HG03575 (cell line): ENCODE measurements around the gene SLC2A5.
"Not testable (repeated sequence)": the region's sequence is repeated elsewhere in the genome, so short reads cannot be mapped to it uniquely, and the experiment has no call there.

Experiments used
- ATAC-seq: cut with Tn5 transposase; IDR thresholded peaks from one replicate; pipeline ENCODE4 v1.9.1; 2021; ENCODE audit not compliant: unreplicated experiment, insufficient number of reproducible peaks, low FRiP score; ENCODE audit errors: extremely low read depth

The SLC2A5 gene

GRCh38 chr1:9018333-9018732 lies 51.1 kb downstream of the SLC2A5 start:
- ATAC-seq, result no peak

- ATAC-seq, result no peak
These were observed 53.0 kb downstream of the SLC2A5 start for GRCh38 chr1:9016455-9016854.

- ATAC-seq, result no peak
These were observed 54.7 kb downstream of the SLC2A5 start for GRCh38 chr1:9014475-9015375.

- ATAC-seq, result no peak
These were observed 55.6 kb downstream of the SLC2A5 start for GRCh38 chr1:9013819-9014218.

- no peak for ATAC-seq
These were observed 58.6 kb downstream of the SLC2A5 start for GRCh38 chr1:9010781-9011323.

- ATAC-seq, result no peak
These were observed 59.7 kb downstream of the SLC2A5 start for GRCh38 chr1:9009438-9010370.

GRCh38 chr1:9008236-9008635 lies 61.2 kb downstream of the SLC2A5 start:
- ATAC-seq, result no peak

GRCh38 chr1:9006956-9007615 lies 62.3 kb downstream of the SLC2A5 start:
- no peak for ATAC-seq

GRCh38 chr1:9005395-9005708 lies 64.1 kb downstream of the SLC2A5 start:
- no peak for ATAC-seq

- ATAC-seq, result no peak
These were observed 64.6 kb downstream of the SLC2A5 start for GRCh38 chr1:9004700-9005394.

GRCh38 chr1:9004031-9004699 lies 65.3 kb downstream of the SLC2A5 start:
- no peak for ATAC-seq

GRCh38 chr1:9002215-9002560 lies 67.2 kb downstream of the SLC2A5 start:
- ATAC-seq, result not testable (repeated sequence)

GRCh38 chr1:9001534-9002214 lies 67.8 kb downstream of the SLC2A5 start:
- ATAC-seq, result not testable (repeated sequence)

- not testable (repeated sequence) for ATAC-seq
These were observed 75.3 kb downstream of the SLC2A5 start for GRCh38 chr1:8993962-8994675.

- ATAC-seq, result no peak
These were observed 76.3 kb downstream of the SLC2A5 start for GRCh38 chr1:8992936-8993687.

- no peak for ATAC-seq
These were observed 79.6 kb downstream of the SLC2A5 start for GRCh38 chr1:8989821-8990220.
